Kidney (tissue), 14 donors: Measurements from ENCODE around the gene SKI. TPM values are rescaled to one million over a fixed set of nuclear protein-coding genes. Genes with fewer than 3 reads are reported as not detected.

Experiments
- DNase-seq, 5 donors: peaks; one replicate each; pipeline ENCODE4 v3.0.0-alpha.2; 2013 to 2020
- FAIRE-seq: peaks from 2 replicates; lab custom pipeline; 2012; peaks lifted over from hg19 to GRCh38; lab: Jason Lieb, UNC
- H3K27ac ChIP-seq, 2 donors: one replicate each; pipeline ENCODE4 v1.7.0; 2013; ENCODE audit warnings: low read depth in 2 of 2, low read length in 2 of 2, inconsistent platforms in 1 of 2
- H3K27me3 ChIP-seq: one replicate; pipeline ENCODE4 v1.7.1; 2013; ENCODE audit warnings: low read length, inconsistent platforms; ENCODE audit not compliant: control insufficient read depth, insufficient read depth
- H3K36me3 ChIP-seq, 3 donors: one replicate each; pipeline versions ENCODE4 v1.7.0 to v1.7.1; 2013; ENCODE audit warnings: low read length in 3 of 3, control low read depth in 1 of 3, inconsistent platforms in 1 of 3; ENCODE audit not compliant: insufficient read depth in 3 of 3, control insufficient read depth in 2 of 3
- H3K4me1 ChIP-seq, 3 donors: one replicate each; pipeline versions ENCODE4 v1.7.0 to v1.7.1; 2013; ENCODE audit warnings: low read length in 3 of 3, inconsistent platforms in 1 of 3, low read depth in 1 of 3; ENCODE audit not compliant: control insufficient read depth in 2 of 3, insufficient read depth in 2 of 3
- H3K4me3 ChIP-seq, 3 donors: one replicate each; pipeline versions ENCODE4 v1.7.0 to v1.8.1; 2013; ENCODE audit warnings: low read length in 3 of 3, control low read depth in 1 of 3, inconsistent platforms in 1 of 3
- H3K9ac ChIP-seq, 3 donors: one replicate each; pipeline versions ENCODE4 v1.7.0 to v1.7.1; 2013; ENCODE audit warnings: low read length in 3 of 3, control low read depth in 1 of 3, inconsistent platforms in 1 of 3
- H3K9me3 ChIP-seq, 3 donors: one replicate each; pipeline versions ENCODE4 v1.7.0 to v1.7.1; 2013; ENCODE audit warnings: low read length in 3 of 3, control low read depth in 1 of 3, inconsistent platforms in 1 of 3; ENCODE audit not compliant: control insufficient read depth in 2 of 3, insufficient read depth in 1 of 3
- intact Hi-C: fragments of 100-400 bp; cut with DNase I; formaldehyde crosslinking; loops from one replicate; pipeline ENCODE4 v1.11.1; 2022
- polyA plus RNA-seq: library from polyadenylated mRNA; stranded (reverse); fragments of 350-450 nt; fragmentation: Illumina TruSeq; extraction: RNeasy Lipid Tissue Mini Kit (QIAGEN cat#74804); gene quantifications from one replicate; pipeline ENCODE4 v1.2.3, GENCODE V29; 2014; ENCODE audit warnings: low read depth, low replicate concordance; ENCODE audit not compliant: insufficient read depth
- total RNA-seq: library from RNA; stranded (reverse); fragmentation: NEBNext Ultra II Directional; extraction: Animal tissue kit (Norgen Biotek cat#: 25700); gene quantifications from one replicate; pipeline ENCODE4 v1.2.1, GENCODE V29; 2021
- TF ChIP-seq, protein P1 (sequence below): IDR thresholded peaks from 3 replicates; pipeline ENCODE4 v1.5.1; 2012; ENCODE audit warnings: mild to moderate bottlenecking, moderate library complexity, borderline replicate concordance; ENCODE audit not compliant: insufficient read depth; ENCODE audit errors: extremely low read depth
- donor health status: control.
- donor health status: control.
- donor health status: control.
- donor health status: control.
- donor health status: control.
- donor health status: DM: yes; HTN: yes; CAD: no.
- donor health status: Normal renal cell carcinoma (clear cell type).

SKI gene
- total and polyA plus RNA-seq, 2 donors from 2014 or later, result 9.2 to 78.6 TPM

GRCh38 chr1:2182376-2182775 is 45.7 kb upstream of the SKI start:
- no peaks in the 10 kb centered on the region for H3K27me3 ChIP-seq
- no peaks in the 10 kb centered on the region for H3K9me3 ChIP-seq
- H3K4me3 ChIP-seq, result no peak overlapping the region
- H3K36me3 ChIP-seq, result peaks cover 0 to 14% (median 2%) of the 10 kb centered on the region in 3 donors
- intact Hi-C loops, result no loop called here
- FAIRE-seq, result no peak
- no peak for DNase-seq
- H3K4me1 ChIP-seq, result no peaks in the 10 kb centered on the region
- no peak overlapping the region for H3K9ac ChIP-seq
- TF ChIP-seq, protein P1, sequence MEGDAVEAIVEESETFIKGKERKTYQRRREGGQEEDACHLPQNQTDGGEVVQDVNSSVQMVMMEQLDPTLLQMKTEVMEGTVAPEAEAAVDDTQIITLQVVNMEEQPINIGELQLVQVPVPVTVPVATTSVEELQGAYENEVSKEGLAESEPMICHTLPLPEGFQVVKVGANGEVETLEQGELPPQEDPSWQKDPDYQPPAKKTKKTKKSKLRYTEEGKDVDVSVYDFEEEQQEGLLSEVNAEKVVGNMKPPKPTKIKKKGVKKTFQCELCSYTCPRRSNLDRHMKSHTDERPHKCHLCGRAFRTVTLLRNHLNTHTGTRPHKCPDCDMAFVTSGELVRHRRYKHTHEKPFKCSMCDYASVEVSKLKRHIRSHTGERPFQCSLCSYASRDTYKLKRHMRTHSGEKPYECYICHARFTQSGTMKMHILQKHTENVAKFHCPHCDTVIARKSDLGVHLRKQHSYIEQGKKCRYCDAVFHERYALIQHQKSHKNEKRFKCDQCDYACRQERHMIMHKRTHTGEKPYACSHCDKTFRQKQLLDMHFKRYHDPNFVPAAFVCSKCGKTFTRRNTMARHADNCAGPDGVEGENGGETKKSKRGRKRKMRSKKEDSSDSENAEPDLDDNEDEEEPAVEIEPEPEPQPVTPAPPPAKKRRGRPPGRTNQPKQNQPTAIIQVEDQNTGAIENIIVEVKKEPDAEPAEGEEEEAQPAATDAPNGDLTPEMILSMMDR, result no peak
- H3K27ac ChIP-seq, result no peak overlapping the region

DNA sequence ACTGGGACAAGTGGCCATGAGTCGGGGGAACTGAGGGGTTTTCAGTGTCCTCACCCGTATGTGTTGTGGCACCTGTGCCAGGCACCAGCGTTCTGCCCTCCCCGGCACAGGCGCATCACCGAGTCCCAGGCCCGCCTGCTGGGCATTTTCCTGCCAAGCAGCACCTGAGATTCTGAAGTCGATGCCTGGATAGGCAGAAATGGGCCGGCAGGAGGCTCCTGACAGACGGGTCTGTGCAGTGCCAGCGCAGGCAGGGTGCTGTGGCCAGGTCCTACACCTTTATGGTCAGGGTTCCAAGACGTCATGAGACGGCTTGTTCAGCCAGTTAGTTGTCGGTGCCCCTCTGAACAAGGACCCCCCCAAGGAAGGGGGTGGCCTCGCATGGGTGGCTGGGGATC is 44.2 kb upstream of the SKI start:
- intact Hi-C loops, result no loop called here
- Histone ChIP-seq H3K36me3 (peaks cover 0 to 14% (median 2%) of the 10 kb centered on the region in 3 donors), H3K27ac (no peak overlapping the region), H3K27me3 (no peaks in the 10 kb centered on the region), H3K4me3 (no peak overlapping the region), H3K9ac (no peak overlapping the region), H3K4me1 (peaks cover 0 to under 1% (median 0%) of the 10 kb centered on the region in 3 donors), H3K9me3 (no peaks in the 10 kb centered on the region)
- FAIRE-seq (no peak), DNase-seq (peak in 1 of 5 donors; percentile 69)
- TF ChIP-seq, protein P1, result no peak

- H3K27me3 ChIP-seq, result no peaks in the 10 kb centered on the region
- DNase-seq (no peak), FAIRE-seq (no peak)
- intact Hi-C loops, result no loop called here
- H3K36me3 ChIP-seq, result peaks cover 0 to 14% (median 2%) of the 10 kb centered on the region in 3 donors
- H3K9ac ChIP-seq, result no peak overlapping the region
- TF ChIP-seq, protein P1, result no peak
- no peak overlapping the region for H3K4me3 ChIP-seq
- H3K27ac ChIP-seq, result no peak overlapping the region
- H3K9me3 ChIP-seq, result no peaks in the 10 kb centered on the region
- peaks cover 0 to 3% (median 0%) of the 10 kb centered on the region in 3 donors for H3K4me1 ChIP-seq
These were observed 43.6 kb upstream of the SKI start for GRCh38 chr1:2184531-2184930.

DNA sequence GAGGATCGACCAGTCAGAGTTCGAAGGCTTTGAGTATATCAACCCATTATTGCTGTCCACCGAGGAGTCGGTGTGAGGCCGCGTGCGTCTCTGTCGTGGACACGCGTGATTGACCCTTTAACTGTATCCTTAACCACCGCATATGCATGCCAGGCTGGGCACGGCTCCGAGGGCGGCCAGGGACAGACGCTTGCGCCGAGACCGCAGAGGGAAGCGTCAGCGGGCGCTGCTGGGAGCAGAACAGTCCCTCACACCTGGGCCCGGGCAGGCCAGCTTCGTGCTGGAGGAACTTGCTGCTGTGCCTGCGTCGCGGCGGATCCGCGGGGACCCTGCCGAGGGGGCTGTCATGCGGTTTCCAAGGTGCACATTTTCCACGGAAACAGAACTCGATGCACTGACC is 43.2 kb upstream of the SKI start:
- Histone ChIP-seq H3K4me3 (no peak overlapping the region), H3K9ac (no peak overlapping the region), H3K4me1 (peaks cover 0 to 3% (median 0%) of the 10 kb centered on the region in 3 donors), H3K27ac (no peak overlapping the region), H3K27me3 (no peaks in the 10 kb centered on the region), H3K9me3 (no peaks in the 10 kb centered on the region), H3K36me3 (peaks cover 0 to 14% (median 2%) of the 10 kb centered on the region in 3 donors)
- TF ChIP-seq, protein P1, result no peak
- no peak for FAIRE-seq
- peak in 1 of 5 donors; percentile 70 for DNase-seq
- intact Hi-C loops, result no loop called here
